Neural progenitor cell (in vitro differentiated cells): ENCODE results near the gene B3GNT9. TPM values are rescaled to one million over a fixed set of nuclear protein-coding genes. Genes with fewer than 3 reads are reported as not detected.

ENCODE experiments used
- DNase-seq: peaks from one replicate; pipeline ENCODE4 v3.0.0-alpha.2; 2016; ENCODE audit warnings: low spot score
- H2AFZ ChIP-seq: fragments of 200-600 bp; sonication (generic); replicated peaks from 2 replicates; pipeline ENCODE4 v1.6.1; 2016; ENCODE audit warnings: antibody characterized with exemption
- H3F3A ChIP-seq: fragments of 200-600 bp; sonication (generic); 2 replicates; pipeline ENCODE4 v1.6.1; 2016; ENCODE audit warnings: antibody characterized with exemption, low read depth
- H3K27ac ChIP-seq: fragments of 200-600 bp; sonication (generic); 2 replicates; pipeline ENCODE4 v1.5.1; 2016; ENCODE audit warnings: mild to moderate bottlenecking
- H3K27me3 ChIP-seq: fragments of 200-600 bp; sonication (generic); 2 replicates; pipeline ENCODE4 v1.6.1; 2016; ENCODE audit warnings: mild to moderate bottlenecking, moderate library complexity
- H3K36me3 ChIP-seq: fragments of 200-600 bp; sonication (generic); 2 replicates; pipeline ENCODE4 v1.5.1; 2016
- H3K4me1 ChIP-seq: fragments of 200-600 bp; sonication (generic); 2 replicates; pipeline ENCODE4 v1.6.1; 2016; ENCODE audit warnings: mixed run types
- H3K4me2 ChIP-seq: fragments of 200-600 bp; sonication (generic); 2 replicates; pipeline ENCODE4 v1.6.1; 2016
- H3K4me3 ChIP-seq: fragments of 200-600 bp; sonication (generic); 2 replicates; pipeline ENCODE4 v1.5.1; 2016
- H3K79me2 ChIP-seq: fragments of 200-600 bp; sonication (generic); 2 replicates; pipeline ENCODE4 v1.6.1; 2016; ENCODE audit warnings: low read depth
- H3K9ac ChIP-seq: fragments of 200-600 bp; sonication (generic); 2 replicates; pipeline ENCODE4 v1.6.1; 2016
- H3K9me3 ChIP-seq: fragments of 200-600 bp; sonication (generic); 2 replicates; pipeline ENCODE4 v1.5.1; 2016; ENCODE audit warnings: low read depth
- H4K20me1 ChIP-seq: fragments of 200-600 bp; sonication (generic); 2 replicates; pipeline ENCODE4 v1.6.1; 2016; ENCODE audit warnings: low read depth
- H3K27ac Mint-ChIP-seq: 3 replicates; pipeline ENCODE4 v1.8.0; 2021; ENCODE audit warnings: mixed read lengths
- H3K27me3 Mint-ChIP-seq: 2 replicates; pipeline ENCODE4 v1.8.0; 2022; ENCODE audit warnings: low read depth, mild to moderate bottlenecking, inconsistent platforms, moderate library complexity, mixed read lengths; ENCODE audit not compliant: insufficient read depth
- H3K36me3 Mint-ChIP-seq: 3 replicates; pipeline ENCODE4 v1.8.0; 2021; ENCODE audit warnings: mixed read lengths
- H3K4me1 Mint-ChIP-seq: 3 replicates; pipeline ENCODE4 v1.8.0; 2021; ENCODE audit warnings: mixed read lengths
- H3K4me3 Mint-ChIP-seq: 3 replicates; pipeline ENCODE4 v1.8.0; 2021; ENCODE audit warnings: mild to moderate bottlenecking, moderate library complexity, mixed read lengths
- H3K9me3 Mint-ChIP-seq: 3 replicates; pipeline ENCODE4 v1.8.0; 2020; ENCODE audit warnings: mixed read lengths
- EZH2 ChIP-seq: fragments of 200-600 bp; sonication (generic); IDR thresholded peaks from 2 replicates; pipeline ENCODE4 v1.6.1; 2017; ENCODE audit warnings: antibody characterized with exemption, mild to moderate bottlenecking, moderate library complexity
- EZH2phosphoT487 ChIP-seq: fragments of 200-600 bp; sonication (generic); IDR thresholded peaks from 2 replicates; pipeline ENCODE4 v1.6.1; 2017; ENCODE audit warnings: antibody characterized with exemption
- total RNA-seq: library from RNA; depleted of rRNA; stranded (reverse); fragments of >200 nt; gene quantifications from 2 replicates; pipeline ENCODE4 v1.2.3, GENCODE V29; 2015; ENCODE audit warnings: low replicate concordance
- TF ChIP-seq, protein P1 (sequence below): fragments of 200-600 bp; sonication (generic); IDR thresholded peaks from 2 replicates; pipeline ENCODE4 v1.5.1; 2017; ENCODE audit warnings: antibody characterized with exemption, mild to moderate bottlenecking

Gene B3GNT9
- total RNA-seq, 1 donor from 2014 or later = 2.6 TPM

DNA sequence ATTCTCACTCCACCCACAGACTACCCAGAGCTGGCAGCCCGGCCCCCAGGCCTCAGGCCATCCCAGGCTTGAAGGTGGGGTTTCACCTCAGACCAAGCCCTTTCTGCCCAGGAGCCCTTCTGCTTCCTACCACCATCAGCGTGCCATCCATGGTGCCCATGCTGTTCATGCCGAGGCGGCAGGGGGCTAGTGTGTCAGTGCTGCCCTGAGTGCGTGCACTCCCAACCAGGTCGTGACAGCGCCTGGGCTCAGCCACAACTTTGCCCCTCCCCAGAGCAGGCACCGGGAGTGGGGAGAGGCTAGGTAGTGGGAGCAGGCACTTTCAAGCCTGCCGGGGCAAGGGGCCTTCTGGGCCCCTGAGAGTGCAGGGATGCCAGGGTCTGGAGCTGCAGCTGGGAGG lies 8.5 kb downstream of the B3GNT9 start:
- Histone ChIP-seq H4K20me1 (no peaks in the 10 kb centered on the region), H3K27me3 (no peaks in the 10 kb centered on the region), H3K9me3 (no peaks in the 10 kb centered on the region), H3K36me3 (no peaks in the 10 kb centered on the region), H3F3A (no peaks in the 10 kb centered on the region), H3K4me1 (no peaks in the 10 kb centered on the region), H3K4me2 (no peak overlapping the region), H2AFZ (no peak overlapping the region), H3K27ac (no peak overlapping the region), H3K79me2 (no peaks in the 10 kb centered on the region), H3K9ac (no peak overlapping the region), H3K4me3 (no peak overlapping the region)
- no peaks in the 10 kb centered on the region for H3K9me3 Mint-ChIP-seq
- H3K27me3 Mint-ChIP-seq = peaks cover 2% of the 10 kb centered on the region
- H3K4me1 Mint-ChIP-seq = no peaks in the 10 kb centered on the region
- H3K27ac Mint-ChIP-seq = no peak overlapping the region
- peaks cover 31% of the 10 kb centered on the region for H3K36me3 Mint-ChIP-seq
- H3K4me3 Mint-ChIP-seq = no peak overlapping the region
- no peak for DNase-seq
- TF ChIP-seq EZH2 (no peak), EZH2phosphoT487 (no peak)
- TF ChIP-seq, protein P1, sequence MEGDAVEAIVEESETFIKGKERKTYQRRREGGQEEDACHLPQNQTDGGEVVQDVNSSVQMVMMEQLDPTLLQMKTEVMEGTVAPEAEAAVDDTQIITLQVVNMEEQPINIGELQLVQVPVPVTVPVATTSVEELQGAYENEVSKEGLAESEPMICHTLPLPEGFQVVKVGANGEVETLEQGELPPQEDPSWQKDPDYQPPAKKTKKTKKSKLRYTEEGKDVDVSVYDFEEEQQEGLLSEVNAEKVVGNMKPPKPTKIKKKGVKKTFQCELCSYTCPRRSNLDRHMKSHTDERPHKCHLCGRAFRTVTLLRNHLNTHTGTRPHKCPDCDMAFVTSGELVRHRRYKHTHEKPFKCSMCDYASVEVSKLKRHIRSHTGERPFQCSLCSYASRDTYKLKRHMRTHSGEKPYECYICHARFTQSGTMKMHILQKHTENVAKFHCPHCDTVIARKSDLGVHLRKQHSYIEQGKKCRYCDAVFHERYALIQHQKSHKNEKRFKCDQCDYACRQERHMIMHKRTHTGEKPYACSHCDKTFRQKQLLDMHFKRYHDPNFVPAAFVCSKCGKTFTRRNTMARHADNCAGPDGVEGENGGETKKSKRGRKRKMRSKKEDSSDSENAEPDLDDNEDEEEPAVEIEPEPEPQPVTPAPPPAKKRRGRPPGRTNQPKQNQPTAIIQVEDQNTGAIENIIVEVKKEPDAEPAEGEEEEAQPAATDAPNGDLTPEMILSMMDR = no peak

DNA sequence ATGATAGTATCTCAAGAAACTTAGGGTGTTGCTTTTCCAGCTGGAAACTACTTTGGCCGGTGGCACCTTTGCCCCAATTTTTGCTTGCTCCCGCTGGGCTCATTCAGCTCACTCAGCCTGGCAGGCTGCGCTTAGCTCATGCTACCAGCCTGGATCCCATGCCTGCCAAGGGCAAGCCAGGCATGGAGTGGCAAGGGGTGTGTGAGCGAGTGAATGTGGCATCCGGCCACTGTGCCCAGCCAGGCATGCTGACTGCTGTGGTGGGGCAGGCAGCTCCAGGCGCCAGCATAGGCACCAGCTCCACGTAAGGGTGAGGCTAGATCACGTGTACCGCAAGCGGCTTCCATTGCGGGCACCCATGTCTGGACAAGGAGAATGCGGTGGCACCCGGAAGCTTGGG lies 9.4 kb downstream of the B3GNT9 start:
- no peak overlapping the region for H3K9ac ChIP-seq
- no peak overlapping the region for H3K4me3 ChIP-seq
- H3K36me3 Mint-ChIP-seq = peaks cover 31% of the 10 kb centered on the region
- H3K9me3 Mint-ChIP-seq = no peaks in the 10 kb centered on the region
- no peak overlapping the region for H3K27ac ChIP-seq
- H3K27me3 ChIP-seq = no peaks in the 10 kb centered on the region
- H3K4me3 Mint-ChIP-seq = no peak overlapping the region
- no peaks in the 10 kb centered on the region for H3K79me2 ChIP-seq
- H3K4me1 ChIP-seq = no peaks in the 10 kb centered on the region
- H3K27ac Mint-ChIP-seq = no peak overlapping the region
- H3K36me3 ChIP-seq = no peaks in the 10 kb centered on the region
- H3K4me2 ChIP-seq = no peak overlapping the region
- no peak overlapping the region for H2AFZ ChIP-seq
- no peaks in the 10 kb centered on the region for H3K27me3 Mint-ChIP-seq
- no peaks in the 10 kb centered on the region for H3K9me3 ChIP-seq
- H4K20me1 ChIP-seq = no peaks in the 10 kb centered on the region
- H3F3A ChIP-seq = no peaks in the 10 kb centered on the region
- TF ChIP-seq EZH2phosphoT487 (no peak), EZH2 (no peak)
- TF ChIP-seq, protein P1 = no peak
- no peaks in the 10 kb centered on the region for H3K4me1 Mint-ChIP-seq
- no peak for DNase-seq

DNA sequence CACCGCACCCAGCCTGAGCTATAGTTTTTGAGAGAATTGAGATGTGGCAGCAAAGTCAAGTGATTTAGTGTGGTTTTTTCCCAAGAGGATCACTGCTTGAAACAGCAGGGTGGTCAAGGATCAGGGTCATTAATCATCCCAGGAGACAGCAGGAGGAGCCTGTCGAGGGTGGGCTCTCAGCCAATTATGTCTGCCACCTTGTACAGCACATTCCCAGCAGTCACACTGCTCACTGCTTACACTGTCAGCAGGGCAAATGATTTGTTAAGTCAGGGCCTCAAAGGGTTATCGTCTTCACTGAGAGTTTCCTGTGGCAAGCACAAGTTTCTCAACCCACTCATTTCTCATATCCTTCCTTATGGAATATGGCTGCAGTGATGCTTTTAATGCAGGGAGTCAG lies 13.2 kb downstream of the B3GNT9 start:
- Histone ChIP-seq H3K27me3 (no peaks in the 10 kb centered on the region), H3K4me3 (no peak overlapping the region), H3K9me3 (no peaks in the 10 kb centered on the region), H3F3A (no peaks in the 10 kb centered on the region), H4K20me1 (no peaks in the 10 kb centered on the region), H3K9ac (no peak overlapping the region), H3K79me2 (no peaks in the 10 kb centered on the region), H3K4me1 (no peaks in the 10 kb centered on the region), H3K27ac (no peak overlapping the region), H3K4me2 (no peak overlapping the region), H2AFZ (no peak overlapping the region), H3K36me3 (no peaks in the 10 kb centered on the region)
- Mint-ChIP-seq H3K36me3 (peaks cover 32% of the 10 kb centered on the region), H3K4me3 (no peak overlapping the region), H3K4me1 (no peaks in the 10 kb centered on the region), H3K9me3 (no peaks in the 10 kb centered on the region), H3K27me3 (no peaks in the 10 kb centered on the region), H3K27ac (no peak overlapping the region)
- TF ChIP-seq, protein P1 = no peak
- TF ChIP-seq EZH2 (no peak), EZH2phosphoT487 (no peak)
- no peak for DNase-seq
